Ovary (tissue), 9 donors: ENCODE results near the gene SIK3. TPM values are rescaled to one million over a fixed set of nuclear protein-coding genes. Genes with fewer than 3 reads are reported as not detected.

Experiments used
- DNase-seq, 5 donors: peaks; one replicate each; pipeline ENCODE4 v3.0.0-alpha.2; 2019 to 2020
- H3K27ac ChIP-seq, 2 donors: fragments of 200-600 bp; one replicate each; pipeline versions ENCODE4 v1.5.1 to v1.8.0; 2019 to 2022
- H3K27me3 ChIP-seq: fragments of 200-600 bp; one replicate; pipeline ENCODE4 v1.8.0; 2022
- H3K36me3 ChIP-seq: fragments of 200-600 bp; sonication (generic); one replicate; pipeline ENCODE4 v1.5.1; 2019
- H3K4me1 ChIP-seq: one replicate; pipeline ENCODE4 v1.8.1; 2013; ENCODE audit warnings: mild to moderate bottlenecking, moderate library complexity; ENCODE audit not compliant: insufficient read depth
- H3K4me3 ChIP-seq: fragments of 200-600 bp; sonication (generic); one replicate; pipeline ENCODE4 v1.5.1; 2017
- H3K9me3 ChIP-seq, 2 donors: fragments of 200-600 bp in 1 of 2; sonication (generic) in 1 of 2; one replicate each; pipeline versions ENCODE4 v1.5.1 to v1.8.1; 2013 to 2019; ENCODE audit warnings: mild to moderate bottlenecking in 1 of 2, moderate library complexity in 1 of 2
- CTCF ChIP-seq, 3 donors: fragments of 450-650 bp in 2 of 3; fragments of 200-600 bp in 1 of 3; IDR thresholded peaks; one replicate each; pipeline versions ENCODE4 v1.5.1 to v1.8.0; 2016 to 2022; ENCODE audit warnings: antibody characterized with exemption in 3 of 3, mild to moderate bottlenecking in 1 of 3
- EP300 ChIP-seq: sonication (generic); formaldehyde crosslinking; IDR thresholded peaks from one replicate; pipeline ENCODE4 v1.6.1; 2017; ENCODE audit warnings: antibody characterized with exemption
- POLR2A ChIP-seq: fragments of 450-650 bp; IDR thresholded peaks from one replicate; pipeline ENCODE4 v1.6.1; 2017; ENCODE audit warnings: antibody characterized with exemption, mild to moderate bottlenecking, moderate library complexity
- WGBS, 3 donors: extraction: QIAGEN DNeasy Blood & Tissue Kit in 1 of 3; methylation state at CpG; one replicate each; pipeline versions ENCODE4 v1.1.5 to v1.1.7; 2013 to 2017; 5-methylcytosine and 5-hydroxymethylcytosine counted together
- intact Hi-C, 4 donors: fragments of 100-400 bp; cut with DNase I; formaldehyde crosslinking; loops; one replicate each; pipeline versions ENCODE4 v1.11.0 to v1.15.1; 2022 to 2023
- polyA plus RNA-seq, 2 donors: library from polyadenylated mRNA; stranded (reverse); fragments of 200-250 nt in 1 of 2; fragments of 350-450 nt in 1 of 2; fragmentation: Illumina TruSeq in 1 of 2; extraction: RNeasy Lipid Tissue Mini Kit (QIAGEN cat#74804) in 1 of 2; gene quantifications; one replicate each; pipeline ENCODE4 v1.2.3, GENCODE V29; 2013 to 2014
- total RNA-seq, 7 donors: library from RNA; depleted of rRNA in 2 of 7; stranded (reverse); fragments of >200 nt in 2 of 7; fragmentation: NEBNext Ultra II Directional in 3 of 7; extraction: Animal tissue kit (Norgen Biotek cat#: 25700) in 3 of 7; gene quantifications; one replicate each; pipeline versions ENCODE4 v1.1.0 to v1.2.4, GENCODE V29; 2016 to 2023
- donor health status: DM: no; HTN: no; CAD: no; lungs with moderate emphysema.
- donor health status: DM: no; HTN: no; CAD: no.
- donor health status: Bipolar disorder and iron deficiency.
- donor health status: DM: yes; HTN: yes; CAD: no.
- donor health status: DM: no; HTN: no; CAD: no.
- donor health status: DM: yes; HTN: yes; CAD: no.

SIK3 gene
- total and polyA plus RNA-seq, 9 donors = 18.3 to 134 (median 56.2) TPM

- Histone ChIP-seq H3K4me1 (peaks cover 7% of the 10 kb centered on the region), H3K27ac (no peak overlapping the region), H3K4me3 (no peak overlapping the region), H3K27me3 (no peaks in the 10 kb centered on the region), H3K36me3 (no peaks in the 10 kb centered on the region), H3K9me3 (no peaks in the 10 kb centered on the region)
- WGBS, 3 donors = 83 to 90% (median 88%) methylated on average over 7 of the region's 7 CpGs
- no peak for TF ChIP-seq POLR2A
- no peak for TF ChIP-seq EP300
- TF ChIP-seq CTCF (IDR thresholded peaks at IDR 0.05) = no peak
- DNase-seq = no peak
- intact Hi-C loops = no loop called here
These were observed 53.8 kb downstream of the SIK3 start for GRCh38 chr11:117044287-117045035.

- Histone ChIP-seq H3K36me3 (no peaks in the 10 kb centered on the region), H3K27ac (no peak overlapping the region), H3K9me3 (no peaks in the 10 kb centered on the region), H3K4me1 (peaks cover 6% of the 10 kb centered on the region), H3K4me3 (no peak overlapping the region), H3K27me3 (no peaks in the 10 kb centered on the region)
- WGBS, 3 donors = 61 to 70% (median 62%) methylated on average over 3 of the region's 3 CpGs
- intact Hi-C loops = no loop called here
- no peak for DNase-seq
- TF ChIP-seq EP300 = no peak
- TF ChIP-seq POLR2A = no peak
- TF ChIP-seq CTCF (IDR thresholded peaks at IDR 0.05) = no peak
These were observed 55.5 kb downstream of the SIK3 start for GRCh38 chr11:117042689-117043088.

- DNase-seq = no peak
- no peaks in the 10 kb centered on the region for H3K36me3 ChIP-seq
- intact Hi-C loops = no loop called here
- no peak for TF ChIP-seq POLR2A
- no peak for TF ChIP-seq EP300
- no peak for TF ChIP-seq CTCF (IDR thresholded peaks at IDR 0.05)
- WGBS, 3 donors = 48 to 97% (median 97%) methylated on average over 1 of the region's 1 CpG
- no peaks in the 10 kb centered on the region for H3K9me3 ChIP-seq
- H3K27me3 ChIP-seq = no peaks in the 10 kb centered on the region
- H3K4me1 ChIP-seq = peaks cover 10% of the 10 kb centered on the region
- no peak overlapping the region for H3K27ac ChIP-seq
- H3K4me3 ChIP-seq = no peak overlapping the region
These were observed 58.3 kb downstream of the SIK3 start for GRCh38 chr11:117039900-117040299.

GRCh38 chr11:117039270-117039669, 59.0 kb downstream of the SIK3 start:
- no peaks in the 10 kb centered on the region for H3K36me3 ChIP-seq
- 94 to 96% (median 95%) methylated on average over 3 of the region's 3 CpGs for WGBS, 3 donors
- no peaks in the 10 kb centered on the region for H3K27me3 ChIP-seq
- TF ChIP-seq EP300 (no peak), CTCF (IDR thresholded peaks at IDR 0.05) (no peak), POLR2A (no peak)
- no peak for DNase-seq
- H3K27ac ChIP-seq = no peak overlapping the region
- no peaks in the 10 kb centered on the region for H3K9me3 ChIP-seq
- intact Hi-C loops = no loop called here
- H3K4me3 ChIP-seq = no peak overlapping the region
- H3K4me1 ChIP-seq = peaks cover 10% of the 10 kb centered on the region
